ENCODE results near the gene KLHL14. TPM values are rescaled to one million over a fixed set of nuclear protein-coding genes. Genes with fewer than 3 reads are reported as not detected.

Gene KLHL14
- total and polyA plus RNA-seq, 2 donors (not counting 1 experiment from before 2014, with no cell fraction given) = 18.5 to 42.5 TPM

DNA sequence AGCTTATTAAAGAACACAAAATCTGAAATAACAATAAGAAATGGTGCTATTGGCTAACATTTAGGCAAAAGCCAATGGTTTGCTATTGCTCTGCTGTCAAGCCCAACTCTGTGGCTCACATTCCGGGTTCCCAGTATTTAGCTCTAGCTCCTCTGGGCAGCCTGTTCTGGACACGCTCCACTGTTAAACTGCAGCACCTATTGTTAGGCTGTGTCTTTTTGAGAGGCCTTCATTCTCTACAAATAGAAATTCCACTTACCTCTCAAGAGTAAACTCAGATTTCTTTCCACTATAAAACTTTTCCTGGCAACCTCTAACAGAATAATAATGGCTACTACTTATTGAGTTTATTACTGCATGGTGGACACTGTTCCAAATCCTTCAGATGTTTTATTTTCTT is 3.7 kb upstream of the KLHL14 start:
- H3K4me2 ChIP-seq (replicated peaks; ENCODE audit: low read depth, low read length, poor library complexity, severe bottlenecking) = no peak overlapping the region
- no CpG with 5 or more reads among the region's 2 CpGs for WGBS (ENCODE audit: insufficient coverage)
- CTCF ChIA-PET = interaction anchor here (1.5 to 2.7 kb wide), 3 partner anchors 11 to 90 kb away, joined by 3 to 9 read pairs (median 8); no protein-coding TSS in a partner anchor

DNA sequence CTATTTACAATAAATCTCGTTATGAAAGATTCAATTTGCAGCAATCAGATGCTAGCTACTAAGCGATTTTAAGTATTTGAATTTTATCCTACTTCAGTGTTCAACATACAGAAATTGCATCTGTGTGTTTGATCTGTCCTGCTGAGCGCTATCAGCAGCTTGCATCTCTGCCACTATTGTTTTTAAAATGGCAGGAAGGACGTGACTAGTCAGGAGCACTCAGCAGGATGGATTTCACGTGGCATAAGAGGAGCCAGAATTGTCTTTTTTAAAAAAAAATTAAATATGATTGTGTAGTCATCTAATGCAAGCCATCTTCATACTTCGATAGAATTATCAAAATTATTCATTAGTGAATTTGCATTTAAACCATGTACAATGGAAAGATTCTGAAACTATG is 2.8 kb upstream of the KLHL14 start:
- H3K9ac ChIP-seq (ENCODE audit: low read length) = no peak overlapping the region
- no peaks in the 10 kb centered on the region for H3K9me3 ChIP-seq (ENCODE audit: control extremely low read depth in 1 of 3, control insufficient read depth in 2 of 3, insufficient read depth in 1 of 3, low read length in 2 of 3)
- H3K4me3 Mint-ChIP-seq = no peak overlapping the region
- peaks cover 26 to 33% of the 10 kb centered on the region in 2 donors for H3K4me1 ChIP-seq (ENCODE audit: control insufficient read depth in 2 of 2, insufficient read depth in 2 of 2, low read length in 2 of 2)
- H3K36me3 ChIP-seq (replicated peaks in 1 of 2; ENCODE audit: control extremely low read depth in 1 of 2, control insufficient read depth in 1 of 2, extremely low read depth in 1 of 2, insufficient read depth in 2 of 2, low read length in 1 of 2) = no peaks in the 10 kb centered on the region
- POLR2A ChIA-PET = no interaction called here
- no peaks in the 10 kb centered on the region for H3K27me3 ChIP-seq (replicated peaks in 1 of 4; ENCODE audit: control extremely low read depth in 1 of 4, control insufficient read depth in 3 of 4, insufficient read depth in 4 of 4, low read length in 3 of 4)
- intact Hi-C loops (cut with micrococcal nuclease) = no loop called here
- no peaks in the 10 kb centered on the region for H3K27me3 Mint-ChIP-seq
- H3K79me2 ChIP-seq (ENCODE audit: control insufficient read depth, insufficient read depth, low read length) = peaks cover 5% of the 10 kb centered on the region
- ATAC-seq (ENCODE audit: low read depth) (no peak), DNase-seq (no peak)
- TF ChIP-seq CTCF (IDR thresholded peaks at IDR 0.05) (no peak), EZH2 (IDR thresholded peaks at IDR 0.05; ENCODE audit: borderline replicate concordance, insufficient read depth, low read depth, low read length, poor library complexity, severe bottlenecking) (no peak)
- no peaks in the 10 kb centered on the region for H4K20me1 ChIP-seq (ENCODE audit: control insufficient read depth, insufficient read depth, low read length, poor library complexity, severe bottlenecking)
- CTCF ChIA-PET = interaction anchor here (0.6 to 2.7 kb wide), 6 partner anchors 9 to 118 kb away, joined by 3 to 9 read pairs (median 3); no protein-coding TSS in a partner anchor
- H3K27ac ChIP-seq (ENCODE audit: low read length in 2 of 2) = no peak overlapping the region
- H3K4me3 ChIP-seq (ENCODE audit: control extremely low read depth in 1 of 5, extremely low read depth in 1 of 5, insufficient read depth in 1 of 5, low read depth in 2 of 5, low read length in 4 of 5) = no peak overlapping the region
- no peaks in the 10 kb centered on the region for H3K9me3 Mint-ChIP-seq (ENCODE audit: insufficient read depth)
- H3K4me2 ChIP-seq (replicated peaks; ENCODE audit: low read depth, low read length, poor library complexity, severe bottlenecking) = no peak overlapping the region
- H3K27ac Mint-ChIP-seq = no peak overlapping the region
- no peak overlapping the region for H2AFZ ChIP-seq (ENCODE audit: insufficient read depth, low read depth, low read length, poor library complexity, severe bottlenecking)
- H3K4me1 Mint-ChIP-seq = peaks cover 38% of the 10 kb centered on the region
- WGBS (ENCODE audit: insufficient coverage) = 90% methylated on average over 4 of the region's 6 CpGs

More for the DNA sequence above, 3.7 kb upstream of the KLHL14 start:
- no peak overlapping the region for H3K27ac Mint-ChIP-seq
- peaks cover 26 to 28% of the 10 kb centered on the region in 2 donors for H3K4me1 ChIP-seq (ENCODE audit: control insufficient read depth in 2 of 2, insufficient read depth in 2 of 2, low read length in 2 of 2)
- H2AFZ ChIP-seq (ENCODE audit: insufficient read depth, low read depth, low read length, poor library complexity, severe bottlenecking) = no peak overlapping the region
- no peak overlapping the region for H3K9ac ChIP-seq (ENCODE audit: low read length)
- POLR2A ChIA-PET = interaction anchor here (1.0 kb wide), 1 partner anchor 27 kb away, joined by 5 read pairs; no protein-coding TSS in a partner anchor
- peaks cover 38% of the 10 kb centered on the region for H3K4me1 Mint-ChIP-seq
- no peaks in the 10 kb centered on the region for H3K36me3 ChIP-seq (replicated peaks in 1 of 2; ENCODE audit: control extremely low read depth in 1 of 2, control insufficient read depth in 1 of 2, extremely low read depth in 1 of 2, insufficient read depth in 2 of 2, low read length in 1 of 2)
- intact Hi-C loops (cut with micrococcal nuclease) = no loop called here
- no peak overlapping the region for H3K4me3 Mint-ChIP-seq
- H3K9me3 Mint-ChIP-seq (ENCODE audit: insufficient read depth) = no peaks in the 10 kb centered on the region
- no peak overlapping the region for H3K27ac ChIP-seq (ENCODE audit: low read length in 2 of 2)
- no peaks in the 10 kb centered on the region for H3K9me3 ChIP-seq (ENCODE audit: control extremely low read depth in 1 of 3, control insufficient read depth in 2 of 3, insufficient read depth in 1 of 3, low read length in 2 of 3)
- TF ChIP-seq CTCF (IDR thresholded peaks at IDR 0.05) = no peak
- no peak for TF ChIP-seq EZH2 (IDR thresholded peaks at IDR 0.05; ENCODE audit: borderline replicate concordance, insufficient read depth, low read depth, low read length, poor library complexity, severe bottlenecking)
- H4K20me1 ChIP-seq (ENCODE audit: control insufficient read depth, insufficient read depth, low read length, poor library complexity, severe bottlenecking) = no peaks in the 10 kb centered on the region
- no peak overlapping the region for H3K4me3 ChIP-seq (ENCODE audit: control extremely low read depth in 1 of 5, extremely low read depth in 1 of 5, insufficient read depth in 1 of 5, low read depth in 2 of 5, low read length in 4 of 5)
- no peaks in the 10 kb centered on the region for H3K27me3 ChIP-seq (replicated peaks in 1 of 4; ENCODE audit: control extremely low read depth in 1 of 4, control insufficient read depth in 3 of 4, insufficient read depth in 4 of 4, low read length in 3 of 4)
- no peak for DNase-seq
- ATAC-seq (ENCODE audit: low read depth) = no peak
- no peaks in the 10 kb centered on the region for H3K27me3 Mint-ChIP-seq
- H3K79me2 ChIP-seq (ENCODE audit: control insufficient read depth, insufficient read depth, low read length) = no peaks in the 10 kb centered on the region
